Ramos (cell line): ENCODE data around the gene C1QBP.
"Not testable (repeated sequence)": the region's sequence is repeated elsewhere in the genome, so short reads cannot be mapped to it uniquely, and the experiment has no call there.

ENCODE experiments used
- in situ Hi-C: fragments of 300-500 bp; cut with MboI; formaldehyde crosslinking; loops from one replicate; pipeline ENCODE4 v1.14.3; 2022; ENCODE audit warnings: low sequenced_read_pairs; ENCODE audit not compliant: unreplicated experiment

C1QBP gene

GRCh38 chr17:5438716-5439445 lies at the start of gene C1QBP:
C1QBP (minus strand) TSS chr17:5439155; CDS start chr17:5439073, 82 bp downstream.
- in situ Hi-C loops = no loop called here

GRCh38 chr17:5488752-5489151 lies 49.8 kb upstream of the C1QBP start:
- in situ Hi-C loops = no loop called here

GRCh38 chr17:5486206-5487124 lies 47.5 kb upstream of the C1QBP start, which contains the start of gene MIS12:
MIS12 (plus strand) TSS chr17:5486566; CDS start chr17:5488863, 2,297 bp downstream.
- in situ Hi-C loops = no loop called here

- in situ Hi-C loops = no loop called here
These were observed 46.6 kb upstream of the C1QBP start, which contains the start of gene DERL2 for GRCh38 chr17:5485270-5486205. DERL2 (minus strand) TSS chr17:5486178; CDS start chr17:5486161, 17 bp downstream.

- in situ Hi-C loops = no loop called here
These were observed 42.5 kb upstream of the C1QBP start for GRCh38 chr17:5481451-5481850.

GRCh38 chr17:5480962-5481361 lies 42.0 kb upstream of the C1QBP start:
- in situ Hi-C loops = no loop called here

GRCh38 chr17:5478992-5479391 lies 40.0 kb upstream of the C1QBP start:
- in situ Hi-C loops = no loop called here

GRCh38 chr17:5473906-5474305 lies 35.0 kb upstream of the C1QBP start:
- in situ Hi-C loops = no loop called here

GRCh38 chr17:5472511-5472910 lies 33.6 kb upstream of the C1QBP start:
- in situ Hi-C loops = no loop called here

- in situ Hi-C loops = no loop called here
These were observed 29.1 kb upstream of the C1QBP start for GRCh38 chr17:5468075-5468473.

- in situ Hi-C loops = no loop called here
These were observed 28.5 kb upstream of the C1QBP start for GRCh38 chr17:5467416-5467815.

GRCh38 chr17:5466295-5466694 lies 27.3 kb upstream of the C1QBP start:
- in situ Hi-C loops = no loop called here

GRCh38 chr17:5464717-5465507 lies 26.0 kb upstream of the C1QBP start:
- in situ Hi-C loops = no loop called here

GRCh38 chr17:5446786-5447185 lies 7.8 kb upstream of the C1QBP start:
- in situ Hi-C loops = no loop called here

GRCh38 chr17:5444209-5444608 lies 5.3 kb upstream of the C1QBP start:
- in situ Hi-C loops = no loop called here

- in situ Hi-C loops = no loop called here
These were observed 4.8 kb upstream of the C1QBP start for GRCh38 chr17:5443728-5444127.

- in situ Hi-C loops = no loop called here
These were observed 450 bp upstream of the C1QBP start for GRCh38 chr17:5439446-5439764.

GRCh38 chr17:5437721-5438317 lies 1.1 kb downstream of the C1QBP start:
- in situ Hi-C loops = no loop called here

GRCh38 chr17:5435781-5436315 lies 3.1 kb downstream of the C1QBP start:
- in situ Hi-C loops = not testable (repeated sequence)
